Right atrium auricular region (tissue), 2 donors: ENCODE data around the gene OR2B2. TPM values are rescaled to one million over a fixed set of nuclear protein-coding genes. Genes with fewer than 3 reads are reported as not detected.
"Not testable (repeated sequence)": the region's sequence is repeated elsewhere in the genome, so short reads cannot be mapped to it uniquely, and the experiment has no call there.

Experiments
- DNase-seq: peaks from one replicate; pipeline ENCODE4 v3.0.0-alpha.2; 2019; ENCODE audit warnings: low spot score
- H3K27ac ChIP-seq, 2 donors: fragments of 200-600 bp; sonication (generic); 1 replicate in 1 of 2; 2 replicates in 1 of 2; pipeline ENCODE4 v1.5.1; 2016 to 2019
- H3K27me3 ChIP-seq, 2 donors: fragments of 200-600 bp; sonication (generic); one replicate each; pipeline versions ENCODE4 v1.5.1 to v1.6.0; 2017 to 2019
- H3K36me3 ChIP-seq: fragments of 200-600 bp; sonication (generic); one replicate; pipeline ENCODE4 v1.5.1; 2016
- H3K4me1 ChIP-seq, 2 donors: fragments of 200-600 bp; sonication (generic); one replicate each; pipeline versions ENCODE4 v1.5.1 to v1.6.0; 2017 to 2019
- H3K4me3 ChIP-seq, 2 donors: fragments of 200-600 bp; sonication (generic); 1 replicate in 1 of 2; 2 replicates in 1 of 2; pipeline ENCODE4 v1.5.1; 2017 to 2019; ENCODE audit warnings: mild to moderate bottlenecking in 1 of 2, moderate library complexity in 1 of 2
- H3K9me3 ChIP-seq, 2 donors: fragments of 200-600 bp; sonication (generic); one replicate each; pipeline ENCODE4 v1.5.1; 2019
- total RNA-seq, 2 donors: library from RNA; depleted of rRNA; stranded (reverse); fragments of >200 nt; gene quantifications; one replicate each; pipeline ENCODE4 v1.1.0, GENCODE V29; 2016
- TF ChIP-seq, protein P1 (sequence below), 2 donors: fragments of 200-600 bp; sonication (generic); IDR thresholded peaks; one replicate each; pipeline ENCODE4 v1.5.1; 2019; ENCODE audit warnings: antibody characterized with exemption in 2 of 2

OR2B2 gene
- total RNA-seq, 2 donors from 2014 or later = not detected

GRCh38 chr6:27902335-27903314, 9.6 kb downstream of the OR2B2 start:
- Histone ChIP-seq H3K4me1 (peaks cover 0 to 5% of the 10 kb centered on the region in 2 donors), H3K27me3 (no peaks in the 10 kb centered on the region), H3K27ac (peak overlapping the region; percentile 88), H3K4me3 (peak overlapping the region; percentile 54 to 59), H3K9me3 (no peaks in the 10 kb centered on the region), H3K36me3 (no peaks in the 10 kb centered on the region)
- DNase-seq = peak; percentile 93
- TF ChIP-seq, protein P1, sequence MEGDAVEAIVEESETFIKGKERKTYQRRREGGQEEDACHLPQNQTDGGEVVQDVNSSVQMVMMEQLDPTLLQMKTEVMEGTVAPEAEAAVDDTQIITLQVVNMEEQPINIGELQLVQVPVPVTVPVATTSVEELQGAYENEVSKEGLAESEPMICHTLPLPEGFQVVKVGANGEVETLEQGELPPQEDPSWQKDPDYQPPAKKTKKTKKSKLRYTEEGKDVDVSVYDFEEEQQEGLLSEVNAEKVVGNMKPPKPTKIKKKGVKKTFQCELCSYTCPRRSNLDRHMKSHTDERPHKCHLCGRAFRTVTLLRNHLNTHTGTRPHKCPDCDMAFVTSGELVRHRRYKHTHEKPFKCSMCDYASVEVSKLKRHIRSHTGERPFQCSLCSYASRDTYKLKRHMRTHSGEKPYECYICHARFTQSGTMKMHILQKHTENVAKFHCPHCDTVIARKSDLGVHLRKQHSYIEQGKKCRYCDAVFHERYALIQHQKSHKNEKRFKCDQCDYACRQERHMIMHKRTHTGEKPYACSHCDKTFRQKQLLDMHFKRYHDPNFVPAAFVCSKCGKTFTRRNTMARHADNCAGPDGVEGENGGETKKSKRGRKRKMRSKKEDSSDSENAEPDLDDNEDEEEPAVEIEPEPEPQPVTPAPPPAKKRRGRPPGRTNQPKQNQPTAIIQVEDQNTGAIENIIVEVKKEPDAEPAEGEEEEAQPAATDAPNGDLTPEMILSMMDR (IDR thresholded peaks at IDR 0.05) = no peak

DNA sequence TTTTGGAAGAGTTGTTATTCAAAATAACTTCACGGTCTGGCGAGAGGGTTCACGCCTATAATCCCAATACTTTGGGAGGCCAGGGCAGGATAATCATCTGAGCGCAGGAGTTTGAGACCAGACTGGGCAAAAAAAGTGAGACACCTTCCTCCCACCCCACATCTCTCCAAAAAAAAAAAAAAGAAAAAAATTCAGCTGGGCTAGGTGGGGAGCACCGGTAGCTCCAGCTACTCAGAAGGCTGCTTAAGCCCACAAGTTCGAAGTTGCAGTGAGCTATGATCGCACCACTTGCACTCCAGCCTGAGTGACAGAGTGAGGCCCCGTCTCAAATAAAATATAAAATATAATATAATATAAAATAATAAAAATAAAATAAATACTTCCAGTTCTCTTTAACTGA, 10.4 kb downstream of the OR2B2 start:
- H3K27ac ChIP-seq = no peak overlapping the region
- no peak overlapping the region for H3K4me3 ChIP-seq
- H3K4me1 ChIP-seq = peaks cover 0 to 5% of the 10 kb centered on the region in 2 donors
- no peaks in the 10 kb centered on the region for H3K9me3 ChIP-seq
- no peak for DNase-seq
- H3K27me3 ChIP-seq = no peaks in the 10 kb centered on the region
- H3K36me3 ChIP-seq = no peaks in the 10 kb centered on the region
- TF ChIP-seq, protein P1 (IDR thresholded peaks at IDR 0.05) = no peak

DNA sequence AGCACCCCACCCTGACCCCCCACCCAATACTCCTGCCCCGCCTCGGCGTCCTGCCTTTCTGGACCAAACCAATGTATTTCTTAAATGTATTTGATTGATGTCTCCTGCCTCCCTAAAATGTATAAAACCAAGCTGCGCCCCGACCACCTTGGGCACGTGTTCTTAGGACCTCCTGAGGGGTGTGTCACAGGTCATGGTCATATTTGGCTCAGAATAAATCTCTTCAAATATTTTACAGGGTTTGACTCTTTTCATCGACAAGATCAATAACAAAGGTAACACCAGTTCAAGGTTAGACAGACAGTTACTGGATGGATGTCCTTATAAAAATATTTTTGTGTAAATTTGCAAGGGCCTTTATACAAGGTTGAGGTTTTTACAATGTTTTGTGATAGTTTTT, 12.0 kb downstream of the OR2B2 start:
- H3K9me3 ChIP-seq, H3K36me3 ChIP-seq, H3K27me3 ChIP-seq, DNase-seq, H3K4me1 ChIP-seq, H3K27ac ChIP-seq, H3K4me3 ChIP-seq: not testable (repeated sequence)

GRCh38 chr6:27899543-27899942, 12.7 kb downstream of the OR2B2 start:
- Histone ChIP-seq H3K27me3 (no peaks in the 10 kb centered on the region), H3K36me3 (no peaks in the 10 kb centered on the region), H3K9me3 (no peaks in the 10 kb centered on the region), H3K27ac (no peak overlapping the region), H3K4me3 (no peak overlapping the region), H3K4me1 (peaks cover 0 to 5% of the 10 kb centered on the region in 2 donors)
- DNase-seq = no peak
- TF ChIP-seq, protein P1 (IDR thresholded peaks at IDR 0.05) = no peak

DNA sequence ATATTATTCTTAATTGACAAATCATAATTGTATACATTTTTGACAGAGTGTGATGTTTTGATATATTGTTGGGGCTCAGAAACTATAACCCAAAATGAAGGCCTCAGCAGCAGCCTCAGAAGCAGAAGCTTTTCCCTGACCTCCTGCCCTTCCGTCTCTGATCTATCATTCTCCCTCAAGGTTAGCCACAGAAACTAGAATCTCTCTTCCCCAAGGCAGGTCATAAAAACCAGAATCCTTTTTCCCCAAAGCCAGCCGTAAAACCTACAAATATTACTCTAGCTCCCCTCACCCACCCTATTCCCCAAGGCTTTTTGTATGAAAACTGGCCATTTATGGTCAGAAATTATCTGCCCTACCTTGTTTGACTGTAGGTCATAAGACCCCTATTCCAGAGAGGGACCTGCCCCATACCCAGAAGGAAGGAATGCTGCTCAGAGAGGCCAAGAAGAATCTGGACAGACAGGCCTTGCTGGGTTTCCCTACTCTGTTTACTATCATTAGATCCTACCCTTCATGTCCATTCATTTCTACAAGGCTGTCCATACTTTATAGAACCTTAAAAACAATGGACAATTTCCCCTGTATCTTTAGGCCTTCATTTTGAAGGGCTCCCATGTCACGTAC, 14.5 kb downstream of the OR2B2 start:
- H3K27ac ChIP-seq = no peak overlapping the region
- peaks cover 0 to 12% of the 10 kb centered on the region in 2 donors for H3K4me1 ChIP-seq
- H3K4me3 ChIP-seq = no peak overlapping the region
- H3K27me3 ChIP-seq = no peaks in the 10 kb centered on the region
- H3K9me3 ChIP-seq = no peaks in the 10 kb centered on the region
- no peaks in the 10 kb centered on the region for H3K36me3 ChIP-seq
- TF ChIP-seq, protein P1 (IDR thresholded peaks at IDR 0.05) = no peak
- no peak for DNase-seq

GRCh38 chr6:27896398-27896796, 15.8 kb downstream of the OR2B2 start:
- Histone ChIP-seq H3K36me3 (no peaks in the 10 kb centered on the region), H3K9me3 (no peaks in the 10 kb centered on the region), H3K4me3 (no peak overlapping the region), H3K4me1 (peaks cover 0 to 21% of the 10 kb centered on the region in 2 donors), H3K27ac (no peak overlapping the region), H3K27me3 (peaks cover 0 to 10% of the 10 kb centered on the region in 2 donors)
- TF ChIP-seq, protein P1 (IDR thresholded peaks at IDR 0.05) = no peak
- no peak for DNase-seq
